Measurements from ENCODE around the gene CEP135. TPM values are rescaled to one million over a fixed set of nuclear protein-coding genes. Genes with fewer than 3 reads are reported as not detected.
"Not testable (repeated sequence)": the region's sequence is repeated elsewhere in the genome, so short reads cannot be mapped to it uniquely, and the experiment has no call there.

Gene CEP135
- total RNA-seq, 1 donor from 2014 or later, result 2.8 TPM

- DNase-seq, result no peak
- intact Hi-C loops (cut with DNase I), result no loop called here
- ATAC-seq (ENCODE audit: poor library complexity), result no peak
These were observed 106.6 kb downstream of the CEP135 start for GRCh38 chr4:56055027-56055977.

DNA sequence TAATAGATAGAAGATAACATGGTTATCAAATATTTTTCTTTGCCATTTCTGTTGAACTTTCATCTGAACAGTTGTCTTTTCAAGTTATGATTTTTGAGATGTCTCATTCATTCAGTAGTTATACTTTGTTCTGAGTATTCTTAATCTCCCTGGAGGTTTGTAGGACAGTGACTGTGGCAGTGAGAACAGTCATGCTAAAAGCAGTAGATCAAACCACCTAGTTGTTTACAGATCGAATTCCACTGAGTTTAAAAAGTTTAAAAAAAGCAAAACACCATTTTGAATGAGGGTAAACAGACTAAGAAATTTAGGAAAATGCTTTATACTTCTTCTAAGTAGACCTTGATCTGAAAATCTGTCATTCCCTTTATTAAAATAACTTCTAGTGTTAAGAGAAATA is 107.2 kb downstream of the CEP135 start:
- intact Hi-C loops (cut with DNase I), result no loop called here
- ATAC-seq (ENCODE audit: poor library complexity) (no peak), DNase-seq (no peak)

DNA sequence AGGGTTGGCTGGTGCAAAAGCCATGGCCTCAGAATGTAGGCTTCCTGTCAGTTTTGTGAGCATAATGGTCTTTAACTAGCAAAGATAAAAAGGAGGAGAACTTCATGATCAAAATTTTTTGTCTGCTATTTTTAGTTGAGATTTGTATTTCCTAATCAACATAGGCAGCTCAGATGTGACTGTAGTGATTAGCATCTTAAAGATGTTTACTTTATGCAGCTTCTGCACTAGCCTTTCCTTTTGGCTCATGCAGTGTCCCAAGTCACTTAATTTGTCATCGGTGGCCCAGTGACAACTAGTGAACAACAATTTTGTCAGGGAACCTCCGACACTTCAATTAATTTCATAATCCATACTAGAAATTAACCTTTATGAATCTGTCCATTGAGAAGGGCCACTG is 109.8 kb downstream of the CEP135 start:
- intact Hi-C loops (cut with DNase I), result no loop called here
- ATAC-seq (ENCODE audit: poor library complexity) (no peak), DNase-seq (no peak)

DNA sequence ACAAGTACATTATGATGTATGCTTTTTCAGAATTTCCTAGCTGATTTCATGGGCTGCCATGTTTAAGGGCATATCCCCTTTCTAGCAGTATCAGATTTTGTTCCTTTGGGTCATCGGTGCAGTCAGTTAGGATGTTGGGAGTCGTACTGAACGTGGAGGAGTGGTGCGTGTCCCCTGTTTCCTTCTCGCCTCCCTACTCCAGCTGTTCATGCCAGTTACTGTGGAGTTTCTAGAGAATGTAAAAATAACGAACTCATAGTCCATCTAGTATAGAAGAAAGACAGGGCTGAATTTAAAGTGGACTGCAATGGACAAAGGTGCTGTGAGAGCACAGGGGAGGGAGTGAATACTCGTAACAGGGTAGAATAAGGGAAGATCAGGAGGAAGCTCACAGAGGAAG is 111.3 kb downstream of the CEP135 start:
- DNase-seq (no peak), ATAC-seq (ENCODE audit: poor library complexity) (no peak)
- intact Hi-C loops (cut with DNase I), result no loop called here

- ATAC-seq (ENCODE audit: poor library complexity) (no peak), DNase-seq (no peak)
- intact Hi-C loops (cut with DNase I), result no loop called here
These were observed 113.4 kb downstream of the CEP135 start for GRCh38 chr4:56062106-56062505.

GRCh38 chr4:56062526-56063145 is 113.9 kb downstream of the CEP135 start:
- no peak for DNase-seq
- intact Hi-C loops (cut with DNase I), result no loop called here
- no peak for ATAC-seq (ENCODE audit: poor library complexity)

- ATAC-seq (ENCODE audit: poor library complexity) (no peak), DNase-seq (no peak)
- intact Hi-C loops (cut with DNase I), result no loop called here
These were observed 117.7 kb downstream of the CEP135 start for GRCh38 chr4:56066493-56066892.

DNA sequence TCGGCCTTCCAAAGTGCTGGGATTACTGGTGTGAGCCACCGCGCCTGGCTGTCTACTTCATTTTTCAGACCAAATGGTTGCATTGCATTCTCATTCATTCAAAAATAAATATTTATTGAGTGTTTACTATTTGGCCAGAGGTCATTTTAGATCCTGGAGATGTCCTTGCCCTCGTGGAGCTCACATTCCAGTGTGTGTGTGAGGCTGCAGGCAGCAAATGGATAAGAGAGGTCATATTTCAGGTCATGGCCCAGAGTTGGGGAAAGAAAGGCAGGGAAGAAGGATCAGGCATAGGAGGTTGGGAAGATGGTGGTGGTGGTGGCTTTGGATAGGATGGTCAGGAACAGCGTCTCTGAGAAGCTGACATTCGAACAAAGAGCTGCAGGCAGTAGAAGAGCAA is 119.1 kb downstream of the CEP135 start:
- DNase-seq (no peak), ATAC-seq (ENCODE audit: poor library complexity) (no peak)
- intact Hi-C loops (cut with DNase I), result no loop called here

DNA sequence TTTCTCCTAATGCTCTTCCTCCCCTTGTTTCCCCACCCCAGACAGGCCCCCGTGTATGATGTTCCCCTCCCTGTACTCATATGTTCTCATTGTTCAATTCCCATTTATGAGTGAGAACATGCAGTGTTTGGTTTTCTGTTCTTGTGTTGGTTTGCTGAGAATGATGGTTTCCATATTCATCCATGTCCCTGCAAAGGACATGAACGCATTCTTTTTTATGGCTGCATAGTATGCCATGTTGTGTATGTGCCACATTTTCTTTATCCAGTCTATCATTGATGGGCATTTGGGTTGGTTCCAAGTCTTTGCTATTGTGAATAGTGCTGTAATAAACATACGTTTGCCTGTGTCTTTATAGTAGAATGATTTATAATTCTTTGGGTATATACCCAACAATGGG is 124.0 kb downstream of the CEP135 start:
- ATAC-seq (ENCODE audit: poor library complexity); intact Hi-C loops (cut with DNase I); DNase-seq: not testable (repeated sequence)

- no peak for ATAC-seq (ENCODE audit: poor library complexity)
- DNase-seq, result no peak
- intact Hi-C loops (cut with DNase I), result no loop called here
These were observed 128.9 kb downstream of the CEP135 start for GRCh38 chr4:56077676-56078075.

GRCh38 chr4:56078866-56079265 is 130.1 kb downstream of the CEP135 start:
- DNase-seq, result no peak
- intact Hi-C loops (cut with DNase I), result no loop called here

DNA sequence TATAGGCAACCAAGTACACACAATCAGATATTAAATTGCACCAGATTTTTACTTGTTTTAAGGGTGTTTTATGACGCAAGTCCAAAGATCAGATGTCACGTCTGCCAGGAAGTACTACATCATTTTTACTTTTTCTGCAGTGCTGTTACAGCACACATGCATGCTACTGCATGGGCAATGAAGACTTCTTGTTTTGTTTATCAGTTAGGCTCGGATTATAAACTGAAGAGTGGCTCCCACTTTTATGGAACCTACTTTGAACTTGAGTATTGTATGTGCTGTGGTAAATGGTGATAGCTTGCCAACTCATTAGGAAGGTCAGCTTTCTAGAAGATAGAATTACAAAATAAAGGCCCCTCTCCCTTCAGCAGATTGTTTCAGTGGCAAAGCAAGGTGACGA is 131.6 kb downstream of the CEP135 start:
- DNase-seq (no peak), ATAC-seq (ENCODE audit: poor library complexity) (no peak)
- intact Hi-C loops (cut with DNase I), result no loop called here

More at GRCh38 chr4:56078866-56079265, 130.1 kb downstream of the CEP135 start:
- no peak for ATAC-seq (ENCODE audit: poor library complexity)

DNA sequence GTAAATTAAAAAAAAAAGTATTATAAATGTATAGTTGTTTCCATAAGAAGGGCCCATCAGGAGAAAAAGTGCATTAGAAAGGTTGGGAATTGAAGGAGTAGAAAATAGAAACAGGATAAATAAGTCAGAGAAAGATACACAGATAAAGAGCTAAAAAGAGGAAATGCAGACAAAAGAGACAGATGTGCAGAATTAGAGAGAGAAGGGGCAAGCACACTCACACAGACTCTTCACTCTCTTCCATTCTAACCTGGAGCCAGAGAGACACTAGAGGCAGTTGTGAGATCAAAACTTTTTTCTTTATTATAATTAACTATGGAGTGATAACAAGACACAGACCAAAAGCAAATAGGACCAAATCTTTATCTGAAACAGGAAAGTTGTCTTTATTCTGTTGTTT is 134.1 kb downstream of the CEP135 start:
- DNase-seq (no peak), ATAC-seq (ENCODE audit: poor library complexity) (no peak)
- intact Hi-C loops (cut with DNase I), result no loop called here

Other genes with a start within 250 kb of the CEP135 start
- not detected for gene EXOC1L, start 129.2 kb upstream of the CEP135 start, total RNA-seq
- 14.9 TPM for gene EXOC1, start 95.3 kb upstream of the CEP135 start, total RNA-seq

Measured in Right ventricle myocardium superior (tissue), 1 donor.